Measurements from ENCODE around the gene FUCA1. TPM values are rescaled to one million over a fixed set of nuclear protein-coding genes. Genes with fewer than 3 reads are reported as not detected.

FUCA1 gene
- total and polyA plus RNA-seq, 2 of the 8 experiments (the other 6 are each of a cell fraction or from before 2014, with no cell fraction given) = 5.9 to 6.4 TPM

GRCh38 chr1:23807453-23807852 is 60.6 kb downstream of the FUCA1 start:
- ChIA-PET POLR2A (ENCODE audit: partially characterized antibody) (interaction anchor here (0.9 to 3.4 kb wide), 5 partner anchors 8 to 153 kb away, joined by 3 to 22 read pairs (median 5); partner anchors contain the start of genes LYPLA2 and PNRC2), CTCF (ENCODE audit: partially characterized antibody) (interaction anchor here (0.7 to 6.2 kb wide), 7 partner anchors 7 to 124 kb away, joined by 3 to 66 read pairs (median 4); partner anchors contain the start of genes GALE and HMGCL)
- H3K27ac ChIP-seq (ENCODE audit: low read depth, low read length) = no peak overlapping the region
- WGBS, 2 experiments (ENCODE audit: extremely low coverage in 1 of 2, insufficient coverage in 1 of 2, insufficient read length in 1 of 2, insufficient replicate concordance in 2 of 2, low coverage in 1 of 2, low lambda C conversion rate in 2 of 2, missing lambda C conversion rate in 1 of 2) = 93% methylated on average over 3 of the region's 3 CpGs; no CpG with 5 or more reads in 1 of the 2 experiments
- FAIRE-seq (no peak), DNase-seq (ENCODE audit: low read depth in 1 of 2, low spot score in 2 of 2) (no peak)
- no peak overlapping the region for H2BK5ac ChIP-seq (ENCODE audit: low read depth, low read length)
- H3K79me2 ChIP-seq (ENCODE audit: control insufficient read depth in 1 of 2, insufficient read depth in 2 of 2, low read length in 2 of 2) = no peaks in the 10 kb centered on the region
- H3K79me1 ChIP-seq (ENCODE audit: low read depth, low read length) = no peaks in the 10 kb centered on the region
- no peak overlapping the region for H3K18ac ChIP-seq (ENCODE audit: extremely low read depth, low read length)
- H2BK15ac ChIP-seq (ENCODE audit: low read length) = no peak overlapping the region
- no peaks in the 10 kb centered on the region for H3K27me3 ChIP-seq (replicated peaks in 1 of 4; ENCODE audit: control insufficient read depth in 3 of 4, extremely low read depth in 1 of 4, insufficient read depth in 3 of 4, low read length in 3 of 4)
- no peak overlapping the region for H3K23ac ChIP-seq (ENCODE audit: insufficient read length)
- H3K4ac ChIP-seq (replicated peaks; ENCODE audit: insufficient read length, low read depth, low read length) = no peak overlapping the region
- H3K4me1 ChIP-seq (replicated peaks in 1 of 4; ENCODE audit: control insufficient read depth in 3 of 4, insufficient read depth in 4 of 4, low read length in 3 of 4) = peaks cover 0 to 1% (median 0%) of the 10 kb centered on the region in 4 experiments; a peak in 2 of 7 replicates
- H2AK5ac ChIP-seq (ENCODE audit: low read depth, low read length) = no peak overlapping the region
- H2BK120ac ChIP-seq (replicated peaks; ENCODE audit: low read depth, low read length) = no peak overlapping the region
- peaks cover 0 to 2% of the 10 kb centered on the region in 2 experiments for H4K20me1 ChIP-seq (replicated peaks in 1 of 2; ENCODE audit: control insufficient read depth in 1 of 2, insufficient read depth in 2 of 2, low read length in 2 of 2)
- H3K9me3 ChIP-seq (ENCODE audit: insufficient read depth in 2 of 2, low read depth in 1 of 2, low read length in 1 of 2) = no peaks in the 10 kb centered on the region
- no peak overlapping the region for H2BK12ac ChIP-seq (ENCODE audit: low read depth, low read length)
- no peak overlapping the region for H2AFZ ChIP-seq (ENCODE audit: low read length)
- H3K4me3 ChIP-seq (ENCODE audit: extremely low read depth in 1 of 4, insufficient read depth in 2 of 4, low read depth in 3 of 4, low read length in 4 of 4) = no peak overlapping the region
- no peak overlapping the region for H2BK20ac ChIP-seq (ENCODE audit: low read length)
- H3K36me3 ChIP-seq (ENCODE audit: control insufficient read depth in 2 of 4, insufficient read depth in 4 of 4, low read length in 3 of 4) = no peaks in the 10 kb centered on the region; a peak in 1 of 8 replicates
- H3K23me2 ChIP-seq (ENCODE audit: low read depth, low read length) = no peaks in the 10 kb centered on the region
- H3K9ac ChIP-seq (replicated peaks in 1 of 4; ENCODE audit: extremely low read depth in 1 of 4, low read depth in 3 of 4, low read length in 3 of 4) = no peak overlapping the region
- no peak overlapping the region for H4K5ac ChIP-seq (ENCODE audit: insufficient read length, low read depth, low read length)
- no peak overlapping the region for H4K8ac ChIP-seq (ENCODE audit: extremely low read depth, insufficient read depth, low read length)
- H4K91ac ChIP-seq (replicated peaks; ENCODE audit: insufficient read length, low read length) = no peak overlapping the region
- H3K14ac ChIP-seq (ENCODE audit: insufficient read length) = no peak overlapping the region
- no peak overlapping the region for H3K56ac ChIP-seq (replicated peaks; ENCODE audit: insufficient read length, low read depth, low read length)
- no peak overlapping the region for H3K4me2 ChIP-seq (ENCODE audit: insufficient read depth in 1 of 2, low read depth in 2 of 2, low read length in 2 of 2)
- TF ChIP-seq SAP30 (IDR thresholded peaks at IDR 0.05; ENCODE audit: insufficient read depth, insufficient replicate concordance, low read length) = no peak
- TF ChIP-seq SUZ12 (IDR thresholded peaks at IDR 0.05; ENCODE audit: low read length) = no peak
- no peak for TF ChIP-seq RFX5 (IDR thresholded peaks at IDR 0.05; ENCODE audit: borderline replicate concordance, low read depth, low read length)
- TF ChIP-seq KDM5A (IDR thresholded peaks at IDR 0.05; ENCODE audit: low read length) = no peak
- no peak for TF ChIP-seq SP4 (IDR thresholded peaks at IDR 0.05; ENCODE audit: low read length)
- no peak for TF ChIP-seq TCF12 (IDR thresholded peaks at IDR 0.05; ENCODE audit: low read depth, low read length)
- TF ChIP-seq KDM1A (IDR thresholded peaks at IDR 0.05; ENCODE audit: borderline replicate concordance, low read length) = no peak
- no peak for TF ChIP-seq CBX8 (IDR thresholded peaks at IDR 0.05; ENCODE audit: borderline replicate concordance, low read depth, low read length)
- no peak for TF ChIP-seq TBP (IDR thresholded peaks at IDR 0.05; ENCODE audit: low read depth, low read length)
- TF ChIP-seq RAD21 (IDR thresholded peaks at IDR 0.05 in 1 of 2, conservative IDR thresholded peaks at IDR 0.05 in 1 of 2; ENCODE audit: low read depth in 2 of 2, low read length in 2 of 2) = no peak
- no peak for TF ChIP-seq TAF1 (IDR thresholded peaks at IDR 0.05; ENCODE audit: low read depth, low read length)
- no peak for TF ChIP-seq CHD1 (IDR thresholded peaks at IDR 0.05; ENCODE audit: low read depth, low read length)
- TF ChIP-seq GABPA (IDR thresholded peaks at IDR 0.05; ENCODE audit: borderline replicate concordance, insufficient read depth, low read length) = no peak
- TF ChIP-seq CREB1 (IDR thresholded peaks at IDR 0.05) = no peak
- TF ChIP-seq SP2 (IDR thresholded peaks at IDR 0.05; ENCODE audit: low read length) = no peak

Measured in H1 (cell line).